Lung (tissue), 12 donors: Measurements from ENCODE around the gene F11R. TPM values are rescaled to one million over a fixed set of nuclear protein-coding genes. Genes with fewer than 3 reads are reported as not detected.

Experiments
- ATAC-seq: fragments of 200-7000 bp; cut with Tn5 transposase; one replicate; pipeline ENCODE4 v1.9.1; 2020; ENCODE audit warnings: moderate number of reproducible peaks; ENCODE audit not compliant: insufficient read depth, low FRiP score
- DNase-seq, 3 donors: peaks; one replicate each; pipeline ENCODE4 v3.0.0-alpha.2; 2013 to 2017
- H3K27ac ChIP-seq, 2 donors: one replicate each; pipeline ENCODE4 v1.5.1; 2013; ENCODE audit warnings: mild to moderate bottlenecking in 2 of 2, moderate library complexity in 2 of 2, control low read depth in 1 of 2, inconsistent platforms in 1 of 2, low read depth in 1 of 2, low read length in 1 of 2
- H3K27me3 ChIP-seq, 3 donors: one replicate each; pipeline ENCODE4 v1.5.1; 2013; ENCODE audit warnings: low read length in 2 of 3; ENCODE audit not compliant: control insufficient read depth in 3 of 3, insufficient read depth in 3 of 3
- H3K36me3 ChIP-seq, 4 donors: one replicate each; pipeline ENCODE4 v1.5.1; 2013; ENCODE audit warnings: low read length in 4 of 4, mild to moderate bottlenecking in 1 of 4, moderate library complexity in 1 of 4; ENCODE audit not compliant: control insufficient read depth in 4 of 4, insufficient read depth in 4 of 4
- H3K4me1 ChIP-seq, 5 donors: one replicate each; pipeline ENCODE4 v1.5.1; 2013; ENCODE audit warnings: low read length in 5 of 5, mild to moderate bottlenecking in 2 of 5, moderate library complexity in 1 of 5; ENCODE audit not compliant: control insufficient read depth in 5 of 5, insufficient read depth in 5 of 5
- H3K4me3 ChIP-seq: one replicate; pipeline ENCODE4 v1.5.1; 2013; ENCODE audit warnings: mild to moderate bottlenecking, control low read depth, moderate library complexity
- H3K9ac ChIP-seq, 2 donors: one replicate each; pipeline ENCODE4 v1.5.1; 2013; ENCODE audit warnings: low read length in 2 of 2, control low read depth in 1 of 2; ENCODE audit not compliant: insufficient read depth in 1 of 2
- H3K9me3 ChIP-seq, 4 donors: one replicate each; pipeline ENCODE4 v1.5.1; 2013; ENCODE audit warnings: low read length in 3 of 4, mild to moderate bottlenecking in 1 of 4, moderate library complexity in 1 of 4; ENCODE audit not compliant: control insufficient read depth in 4 of 4, insufficient read depth in 3 of 4
- WGBS, 2 donors: extraction: QIAGEN DNeasy Blood & Tissue Kit; methylation state at CpG; one replicate each; pipeline ENCODE4 v1.1.7; 2013; 5-methylcytosine and 5-hydroxymethylcytosine counted together
- polyA plus RNA-seq, 2 donors: library from polyadenylated mRNA; stranded (reverse); fragments of 200-250 nt; gene quantifications; one replicate each; pipeline ENCODE4 v1.2.1, GENCODE V29; 2013
- total RNA-seq, 2 donors: library from RNA; depleted of rRNA in 1 of 2; stranded (reverse); fragments of >200 nt in 1 of 2; gene quantifications; one replicate each; pipeline ENCODE4 v1.2.1, GENCODE V29; 2014 to 2021
- TF ChIP-seq, protein P1 (sequence below): IDR thresholded peaks from 2 replicates; pipeline ENCODE4 v1.5.1; 2012; ENCODE audit warnings: mild to moderate bottlenecking; ENCODE audit errors: control extremely low read depth, extremely low read depth
- donor health status: control.
- donor health status: control.
- donor health status: Bipolar disorder and iron deficiency.
- donor health status: healthy.
- donor health status: DM: yes; HTN: yes; CAD: no.

F11R gene
- total and polyA plus RNA-seq, 4 donors, result 91.7 to 201 (median 140) TPM

DNA sequence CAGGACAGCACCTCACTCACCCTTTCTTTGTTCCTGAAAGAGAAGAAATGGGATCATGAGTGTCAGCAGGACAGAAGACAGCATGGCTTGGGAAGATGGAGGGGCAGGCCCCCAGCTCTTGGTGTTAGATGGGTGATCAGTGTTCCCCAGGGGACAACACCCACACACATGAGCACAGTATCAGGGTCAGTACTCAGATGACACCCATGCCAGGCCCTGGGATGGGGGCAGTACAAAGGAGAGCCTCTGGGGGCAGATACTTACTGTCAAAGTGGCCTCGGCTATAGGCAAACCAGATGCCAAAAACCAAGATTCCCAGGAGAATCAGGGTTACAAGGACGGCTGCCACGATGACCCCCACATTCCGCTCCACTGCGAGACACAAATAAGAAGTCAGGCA lies 21.6 kb downstream of the F11R start:
- WGBS, 2 donors, result 94% methylated on average over 5 of the region's 5 CpGs
- ATAC-seq (no peak), DNase-seq (no peak)
- no peaks in the 10 kb centered on the region for H3K27me3 ChIP-seq
- peaks cover 0 to 8% (median 0%) of the 10 kb centered on the region in 5 donors for H3K4me1 ChIP-seq
- H3K4me3 ChIP-seq, result no peak overlapping the region
- H3K36me3 ChIP-seq, result peaks cover 0 to 25% (median 1%) of the 10 kb centered on the region in 4 donors
- H3K9me3 ChIP-seq, result no peaks in the 10 kb centered on the region
- H3K9ac ChIP-seq, result no peak overlapping the region
- peak overlapping the region in 1 of 2 donors; percentile 52 for H3K27ac ChIP-seq
- TF ChIP-seq, protein P1, sequence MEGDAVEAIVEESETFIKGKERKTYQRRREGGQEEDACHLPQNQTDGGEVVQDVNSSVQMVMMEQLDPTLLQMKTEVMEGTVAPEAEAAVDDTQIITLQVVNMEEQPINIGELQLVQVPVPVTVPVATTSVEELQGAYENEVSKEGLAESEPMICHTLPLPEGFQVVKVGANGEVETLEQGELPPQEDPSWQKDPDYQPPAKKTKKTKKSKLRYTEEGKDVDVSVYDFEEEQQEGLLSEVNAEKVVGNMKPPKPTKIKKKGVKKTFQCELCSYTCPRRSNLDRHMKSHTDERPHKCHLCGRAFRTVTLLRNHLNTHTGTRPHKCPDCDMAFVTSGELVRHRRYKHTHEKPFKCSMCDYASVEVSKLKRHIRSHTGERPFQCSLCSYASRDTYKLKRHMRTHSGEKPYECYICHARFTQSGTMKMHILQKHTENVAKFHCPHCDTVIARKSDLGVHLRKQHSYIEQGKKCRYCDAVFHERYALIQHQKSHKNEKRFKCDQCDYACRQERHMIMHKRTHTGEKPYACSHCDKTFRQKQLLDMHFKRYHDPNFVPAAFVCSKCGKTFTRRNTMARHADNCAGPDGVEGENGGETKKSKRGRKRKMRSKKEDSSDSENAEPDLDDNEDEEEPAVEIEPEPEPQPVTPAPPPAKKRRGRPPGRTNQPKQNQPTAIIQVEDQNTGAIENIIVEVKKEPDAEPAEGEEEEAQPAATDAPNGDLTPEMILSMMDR, result no peak

DNA sequence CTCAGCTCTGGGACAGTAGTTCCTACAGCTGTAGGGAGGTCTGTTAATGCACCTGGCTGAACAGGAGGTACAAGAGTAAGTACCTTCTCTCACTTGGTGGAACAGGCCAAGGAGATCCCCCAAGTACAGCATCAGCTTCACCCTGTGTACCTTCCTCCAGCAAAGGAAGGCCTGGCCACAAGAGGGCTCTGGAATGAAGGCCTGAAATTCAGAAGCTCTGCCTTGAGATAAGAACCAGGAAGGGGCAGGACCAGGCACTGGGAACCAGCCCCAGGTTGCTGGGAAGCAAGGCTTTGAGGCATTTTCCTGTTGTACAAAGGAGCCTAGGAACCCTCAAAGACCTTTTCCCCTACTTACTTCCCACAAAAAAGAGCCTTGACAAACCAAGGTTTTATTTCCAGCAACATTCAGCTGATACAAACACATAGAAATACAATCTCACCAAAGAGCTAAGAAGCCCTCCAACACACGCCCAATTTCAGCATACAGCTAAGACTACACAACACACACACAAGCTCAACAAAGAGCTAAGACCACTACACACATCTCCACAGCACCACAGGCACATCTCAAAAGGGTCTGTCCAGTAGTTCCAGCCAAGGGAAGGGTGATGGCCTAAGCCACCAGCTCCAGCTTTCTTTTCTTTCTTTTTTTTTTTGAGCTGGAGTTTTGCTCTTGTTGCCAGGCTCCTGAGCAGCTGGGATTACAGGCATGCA lies 23.5 kb downstream of the F11R start:
- Histone ChIP-seq H3K36me3 (peaks cover 0 to 25% (median 1%) of the 10 kb centered on the region in 4 donors), H3K9me3 (no peaks in the 10 kb centered on the region), H3K4me1 (peaks cover 0 to 8% (median 0%) of the 10 kb centered on the region in 5 donors), H3K27me3 (no peaks in the 10 kb centered on the region), H3K9ac (no peak overlapping the region), H3K27ac (peak overlapping the region; percentile 67 to 78), H3K4me3 (no peak overlapping the region)
- TF ChIP-seq, protein P1, result peak; percentile 60
- WGBS, 2 donors, result 72 to 74% methylated on average over 1 of the region's 1 CpG
- ATAC-seq (peak; percentile 80), DNase-seq (peak; percentile 47 to 67 (median 60))

DNA sequence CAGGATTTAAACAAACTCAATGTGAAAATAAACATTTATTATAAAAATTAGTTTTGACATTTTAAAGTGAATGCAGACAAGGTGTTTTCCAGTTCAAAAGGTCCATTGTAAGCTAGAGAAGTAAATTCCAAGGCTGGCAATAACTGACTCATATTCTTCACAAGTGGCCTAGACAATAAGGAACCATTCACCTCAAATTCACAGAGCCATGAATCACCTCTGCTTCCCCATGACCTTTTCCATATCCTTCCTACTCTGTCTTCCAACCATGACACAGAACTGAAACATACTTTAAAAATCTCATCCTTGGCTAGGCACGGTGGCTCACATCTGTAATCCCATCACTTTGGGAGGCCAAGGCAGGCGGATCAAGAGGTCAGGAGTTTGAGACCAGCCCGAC lies 24.8 kb downstream of the F11R start:
- TF ChIP-seq, protein P1, result no peak
- Histone ChIP-seq H3K4me3 (no peak overlapping the region), H3K27ac (no peak overlapping the region)

More for the DNA sequence above, 24.8 kb downstream of the F11R start:
- Histone ChIP-seq H3K4me1 (peaks cover 0 to 8% (median 0%) of the 10 kb centered on the region in 5 donors), H3K36me3 (peaks cover 0 to 25% (median 1%) of the 10 kb centered on the region in 4 donors), H3K9ac (no peak overlapping the region), H3K27me3 (no peaks in the 10 kb centered on the region), H3K9me3 (no peaks in the 10 kb centered on the region)
- ATAC-seq, result peak; percentile 36
- no peak for DNase-seq
- 82 to 89% methylated on average over 3 of the region's 3 CpGs for WGBS, 2 donors
